Ascending aorta (tissue), 2 donors: Measurements from ENCODE around the gene PRSS58. TPM values are rescaled to one million over a fixed set of nuclear protein-coding genes. Genes with fewer than 3 reads are reported as not detected.

ENCODE experiments used
- DNase-seq, 2 donors: peaks; one replicate each; pipeline ENCODE4 v3.0.0-alpha.2; 2019; ENCODE audit warnings: low spot score in 2 of 2
- H3K27ac ChIP-seq, 2 donors: fragments of 200-600 bp; sonication (generic); one replicate each; pipeline ENCODE4 v1.5.1; 2016 to 2017; ENCODE audit warnings: mild to moderate bottlenecking in 1 of 2
- H3K27me3 ChIP-seq: fragments of 200-600 bp; sonication (generic); one replicate; pipeline ENCODE4 v1.5.1; 2017
- H3K36me3 ChIP-seq, 2 donors: fragments of 200-600 bp; sonication (generic); one replicate each; pipeline ENCODE4 v1.5.1; 2016
- H3K4me1 ChIP-seq, 2 donors: fragments of 200-600 bp; sonication (generic); one replicate each; pipeline ENCODE4 v1.5.1; 2016 to 2017; ENCODE audit warnings: mild to moderate bottlenecking in 1 of 2
- H3K4me3 ChIP-seq, 2 donors: fragments of 200-600 bp; sonication (generic); one replicate each; pipeline ENCODE4 v1.5.1; 2016 to 2017; ENCODE audit warnings: mild to moderate bottlenecking in 1 of 2
- H3K9me3 ChIP-seq, 2 donors: fragments of 200-600 bp; sonication (generic); one replicate each; pipeline ENCODE4 v1.5.1; 2016
- CTCF ChIP-seq, 3 experiments: fragments of 200-600 bp in 2 of 3; fragments of 450-650 bp in 1 of 3; sonication (generic) in 2 of 3; IDR thresholded peaks; one replicate each; pipeline ENCODE4 v1.5.1; 2016 to 2019; ENCODE audit warnings: antibody characterized with exemption in 3 of 3, mild to moderate bottlenecking in 1 of 3, moderate library complexity in 1 of 3
- intact Hi-C: fragments of 100-400 bp; cut with DNase I; formaldehyde crosslinking; loops from one replicate; pipeline ENCODE4 v1.15.1; 2023
- total RNA-seq: library from RNA; depleted of rRNA; stranded (reverse); fragments of >200 nt; gene quantifications from one replicate; pipeline ENCODE4 v1.1.0, GENCODE V29; 2016

PRSS58 gene
- total RNA-seq, 1 donor from 2014 or later: not detected

- no peak for TF ChIP-seq CTCF (IDR thresholded peaks at IDR 0.05)
- H3K27me3 ChIP-seq: no peaks in the 10 kb centered on the region
- no peak overlapping the region for H3K4me3 ChIP-seq
- no peaks in the 10 kb centered on the region for H3K4me1 ChIP-seq
- H3K27ac ChIP-seq: no peak overlapping the region
- no peaks in the 10 kb centered on the region for H3K9me3 ChIP-seq
- intact Hi-C loops: no loop called here
- DNase-seq: no peak
- H3K36me3 ChIP-seq: no peaks in the 10 kb centered on the region
These were observed 42.8 kb upstream of the PRSS58 start for GRCh38 chr7:142300689-142301088.

- Histone ChIP-seq H3K4me3 (no peak overlapping the region), H3K9me3 (no peaks in the 10 kb centered on the region), H3K27ac (no peak overlapping the region), H3K36me3 (no peaks in the 10 kb centered on the region), H3K4me1 (no peaks in the 10 kb centered on the region), H3K27me3 (no peaks in the 10 kb centered on the region)
- TF ChIP-seq CTCF (IDR thresholded peaks at IDR 0.05): no peak
- intact Hi-C loops: no loop called here
- no peak for DNase-seq
These were observed 41.5 kb upstream of the PRSS58 start for GRCh38 chr7:142299237-142299781.

- no peak for DNase-seq
- intact Hi-C loops: no loop called here
- no peak for TF ChIP-seq CTCF (IDR thresholded peaks at IDR 0.05)
These were observed 40.8 kb upstream of the PRSS58 start for GRCh38 chr7:142298627-142299026.

GRCh38 chr7:142298009-142298408 is 40.2 kb upstream of the PRSS58 start:
- no peak for DNase-seq

More at GRCh38 chr7:142298627-142299026, 40.8 kb upstream of the PRSS58 start:
- no peak overlapping the region for H3K4me3 ChIP-seq
- H3K36me3 ChIP-seq: no peaks in the 10 kb centered on the region
- H3K4me1 ChIP-seq: no peaks in the 10 kb centered on the region
- no peaks in the 10 kb centered on the region for H3K27me3 ChIP-seq
- H3K27ac ChIP-seq: no peak overlapping the region
- H3K9me3 ChIP-seq: no peaks in the 10 kb centered on the region

GRCh38 chr7:142280263-142280662 is 22.4 kb upstream of the PRSS58 start:
- Histone ChIP-seq H3K27me3 (no peaks in the 10 kb centered on the region), H3K36me3 (no peaks in the 10 kb centered on the region), H3K27ac (no peak overlapping the region), H3K4me1 (no peaks in the 10 kb centered on the region), H3K9me3 (no peaks in the 10 kb centered on the region), H3K4me3 (no peak overlapping the region)
- TF ChIP-seq CTCF (IDR thresholded peaks at IDR 0.05): no peak
- DNase-seq: no peak
- intact Hi-C loops: no loop called here

More at GRCh38 chr7:142298009-142298408, 40.2 kb upstream of the PRSS58 start:
- Histone ChIP-seq H3K9me3 (no peaks in the 10 kb centered on the region), H3K36me3 (no peaks in the 10 kb centered on the region), H3K27ac (no peak overlapping the region), H3K27me3 (no peaks in the 10 kb centered on the region), H3K4me3 (no peak overlapping the region), H3K4me1 (no peaks in the 10 kb centered on the region)
- intact Hi-C loops: no loop called here
- TF ChIP-seq CTCF (IDR thresholded peaks at IDR 0.05): no peak

GRCh38 chr7:142279601-142280000 is 21.7 kb upstream of the PRSS58 start:
- Histone ChIP-seq H3K27ac (no peak overlapping the region), H3K4me1 (no peaks in the 10 kb centered on the region), H3K9me3 (no peaks in the 10 kb centered on the region), H3K27me3 (no peaks in the 10 kb centered on the region), H3K4me3 (no peak overlapping the region), H3K36me3 (no peaks in the 10 kb centered on the region)
- no peak for DNase-seq
- intact Hi-C loops: no loop called here
- TF ChIP-seq CTCF (IDR thresholded peaks at IDR 0.05): no peak
